Ascending aorta (tissue), 2 donors: Measurements from ENCODE around the gene SLC26A1. TPM values are rescaled to one million over a fixed set of nuclear protein-coding genes. Genes with fewer than 3 reads are reported as not detected.

Experiments used
- DNase-seq, 2 donors: peaks; one replicate each; pipeline ENCODE4 v3.0.0-alpha.2; 2019; ENCODE audit warnings: low spot score in 2 of 2
- H3K27ac ChIP-seq, 2 donors: fragments of 200-600 bp; sonication (generic); one replicate each; pipeline ENCODE4 v1.5.1; 2016 to 2017; ENCODE audit warnings: mild to moderate bottlenecking in 1 of 2
- H3K27me3 ChIP-seq: fragments of 200-600 bp; sonication (generic); one replicate; pipeline ENCODE4 v1.5.1; 2017
- H3K36me3 ChIP-seq, 2 donors: fragments of 200-600 bp; sonication (generic); one replicate each; pipeline ENCODE4 v1.5.1; 2016
- H3K4me1 ChIP-seq, 2 donors: fragments of 200-600 bp; sonication (generic); one replicate each; pipeline ENCODE4 v1.5.1; 2016 to 2017; ENCODE audit warnings: mild to moderate bottlenecking in 1 of 2
- H3K4me3 ChIP-seq, 2 donors: fragments of 200-600 bp; sonication (generic); one replicate each; pipeline ENCODE4 v1.5.1; 2016 to 2017; ENCODE audit warnings: mild to moderate bottlenecking in 1 of 2
- H3K9me3 ChIP-seq, 2 donors: fragments of 200-600 bp; sonication (generic); one replicate each; pipeline ENCODE4 v1.5.1; 2016
- intact Hi-C: fragments of 100-400 bp; cut with DNase I; formaldehyde crosslinking; loops from one replicate; pipeline ENCODE4 v1.15.1; 2023
- total RNA-seq: library from RNA; depleted of rRNA; stranded (reverse); fragments of >200 nt; gene quantifications from one replicate; pipeline ENCODE4 v1.1.0, GENCODE V29; 2016
- TF ChIP-seq, protein P1 (sequence below), 3 experiments: fragments of 200-600 bp in 2 of 3; fragments of 450-650 bp in 1 of 3; sonication (generic) in 2 of 3; IDR thresholded peaks; one replicate each; pipeline ENCODE4 v1.5.1; 2016 to 2019; ENCODE audit warnings: antibody characterized with exemption in 3 of 3, mild to moderate bottlenecking in 1 of 3, moderate library complexity in 1 of 3

The SLC26A1 gene
- total RNA-seq, 1 donor from 2014 or later: not detected

DNA sequence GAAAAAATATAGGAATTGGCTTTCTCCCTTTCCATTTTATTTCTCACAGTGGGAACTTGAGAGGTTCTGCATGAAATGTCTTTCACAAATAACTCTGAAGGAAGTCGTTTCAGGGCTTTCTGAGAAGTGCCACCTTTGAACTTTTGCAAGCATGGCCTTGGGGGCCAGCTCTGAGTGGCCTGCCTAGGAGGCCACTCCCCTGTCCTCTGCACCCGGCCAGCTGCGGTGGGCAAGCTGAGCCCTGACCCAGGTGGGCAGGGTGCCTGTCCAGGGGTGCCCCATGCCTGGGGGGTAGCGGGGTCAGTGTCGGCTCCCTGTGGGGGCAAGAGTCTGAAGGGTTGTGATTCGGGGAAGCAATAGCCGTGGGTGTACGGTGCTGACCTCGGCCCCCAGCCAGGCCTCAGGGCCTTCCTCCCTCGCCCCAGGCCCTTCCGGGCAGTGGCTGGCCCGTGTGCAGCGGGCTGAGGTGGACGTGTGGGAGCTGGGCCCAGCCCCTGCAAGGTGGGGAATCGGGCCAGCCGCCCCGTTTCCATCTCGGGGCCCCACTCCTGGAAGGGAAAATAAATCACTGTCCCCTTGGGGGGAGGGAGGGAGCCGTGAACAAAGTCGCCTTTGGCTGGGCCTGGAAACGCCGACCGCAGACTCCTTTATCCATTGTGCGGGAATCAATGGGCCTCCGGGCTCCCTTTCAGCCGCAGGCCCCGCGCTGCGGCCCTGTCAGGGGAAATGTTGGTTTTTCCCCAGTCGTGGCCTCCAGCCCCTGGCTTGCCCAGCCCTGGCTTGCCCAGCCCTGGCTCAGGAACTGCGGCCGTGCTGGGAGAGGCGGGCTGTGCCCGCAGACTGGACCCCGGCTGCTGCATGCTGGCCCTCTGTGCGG is 21.3 kb upstream of the SLC26A1 start:
- H3K27ac ChIP-seq: no peak overlapping the region

DNA sequence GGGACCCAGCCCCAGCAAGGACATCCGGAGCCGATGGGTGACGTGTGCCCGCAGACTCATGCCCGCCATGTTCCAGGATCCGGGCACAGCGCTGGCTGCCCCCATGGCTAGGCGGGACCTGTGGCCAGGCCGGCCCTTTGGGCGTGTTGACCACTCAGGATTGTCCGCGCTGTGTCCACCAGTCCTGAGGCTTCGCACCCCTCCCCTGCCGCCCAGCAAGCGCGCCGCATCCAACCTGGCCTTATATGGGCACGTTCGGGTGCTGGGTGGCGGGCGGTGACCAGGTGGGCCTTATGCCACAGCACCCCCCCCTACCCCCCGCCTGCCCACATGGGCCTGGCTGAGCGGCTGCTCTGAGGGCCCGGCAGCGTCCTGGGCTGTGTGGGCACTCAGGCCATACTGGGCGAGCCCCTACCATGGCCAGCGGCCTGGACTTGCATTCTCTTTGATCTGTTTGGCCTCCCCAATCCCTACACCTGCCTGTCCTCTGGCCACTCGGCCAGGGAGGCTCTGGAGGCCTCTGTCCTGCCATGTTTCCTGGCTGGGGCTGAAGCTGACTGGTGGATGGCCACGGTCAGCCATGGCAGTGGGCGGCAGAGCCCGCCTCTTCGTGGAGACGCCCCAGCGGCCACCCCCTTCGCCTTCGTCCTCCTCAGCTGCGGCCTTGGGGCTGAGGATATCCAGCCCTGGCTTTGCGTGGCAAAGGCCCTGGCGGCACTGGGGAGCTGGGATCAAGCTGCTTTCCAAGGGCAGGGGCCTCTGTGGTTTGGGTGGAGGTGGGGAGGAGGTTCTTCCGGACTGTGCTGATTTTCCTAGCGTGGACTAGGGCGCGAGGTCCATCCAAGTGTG is 20.2 kb upstream of the SLC26A1 start:
- H3K4me1 ChIP-seq: peaks cover 21 to 23% of the 10 kb centered on the region in 2 donors
- intact Hi-C loops: loop anchor here (5.0 kb wide), 1 partner anchor 234 kb away; the partner anchor contains the start of gene CTBP1

More for the DNA sequence above, 21.3 kb upstream of the SLC26A1 start:
- no peaks in the 10 kb centered on the region for H3K36me3 ChIP-seq
- H3K27me3 ChIP-seq: no peaks in the 10 kb centered on the region
- intact Hi-C loops: loop anchor here (5.0 kb wide), 1 partner anchor 233 kb away; the partner anchor contains the start of gene CTBP1
- H3K9me3 ChIP-seq: no peaks in the 10 kb centered on the region
- no peak for DNase-seq
- no peak overlapping the region for H3K4me3 ChIP-seq
- peaks cover 16 to 18% of the 10 kb centered on the region in 2 donors for H3K4me1 ChIP-seq
- TF ChIP-seq, protein P1, sequence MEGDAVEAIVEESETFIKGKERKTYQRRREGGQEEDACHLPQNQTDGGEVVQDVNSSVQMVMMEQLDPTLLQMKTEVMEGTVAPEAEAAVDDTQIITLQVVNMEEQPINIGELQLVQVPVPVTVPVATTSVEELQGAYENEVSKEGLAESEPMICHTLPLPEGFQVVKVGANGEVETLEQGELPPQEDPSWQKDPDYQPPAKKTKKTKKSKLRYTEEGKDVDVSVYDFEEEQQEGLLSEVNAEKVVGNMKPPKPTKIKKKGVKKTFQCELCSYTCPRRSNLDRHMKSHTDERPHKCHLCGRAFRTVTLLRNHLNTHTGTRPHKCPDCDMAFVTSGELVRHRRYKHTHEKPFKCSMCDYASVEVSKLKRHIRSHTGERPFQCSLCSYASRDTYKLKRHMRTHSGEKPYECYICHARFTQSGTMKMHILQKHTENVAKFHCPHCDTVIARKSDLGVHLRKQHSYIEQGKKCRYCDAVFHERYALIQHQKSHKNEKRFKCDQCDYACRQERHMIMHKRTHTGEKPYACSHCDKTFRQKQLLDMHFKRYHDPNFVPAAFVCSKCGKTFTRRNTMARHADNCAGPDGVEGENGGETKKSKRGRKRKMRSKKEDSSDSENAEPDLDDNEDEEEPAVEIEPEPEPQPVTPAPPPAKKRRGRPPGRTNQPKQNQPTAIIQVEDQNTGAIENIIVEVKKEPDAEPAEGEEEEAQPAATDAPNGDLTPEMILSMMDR (IDR thresholded peaks at IDR 0.05): no peak

DNA sequence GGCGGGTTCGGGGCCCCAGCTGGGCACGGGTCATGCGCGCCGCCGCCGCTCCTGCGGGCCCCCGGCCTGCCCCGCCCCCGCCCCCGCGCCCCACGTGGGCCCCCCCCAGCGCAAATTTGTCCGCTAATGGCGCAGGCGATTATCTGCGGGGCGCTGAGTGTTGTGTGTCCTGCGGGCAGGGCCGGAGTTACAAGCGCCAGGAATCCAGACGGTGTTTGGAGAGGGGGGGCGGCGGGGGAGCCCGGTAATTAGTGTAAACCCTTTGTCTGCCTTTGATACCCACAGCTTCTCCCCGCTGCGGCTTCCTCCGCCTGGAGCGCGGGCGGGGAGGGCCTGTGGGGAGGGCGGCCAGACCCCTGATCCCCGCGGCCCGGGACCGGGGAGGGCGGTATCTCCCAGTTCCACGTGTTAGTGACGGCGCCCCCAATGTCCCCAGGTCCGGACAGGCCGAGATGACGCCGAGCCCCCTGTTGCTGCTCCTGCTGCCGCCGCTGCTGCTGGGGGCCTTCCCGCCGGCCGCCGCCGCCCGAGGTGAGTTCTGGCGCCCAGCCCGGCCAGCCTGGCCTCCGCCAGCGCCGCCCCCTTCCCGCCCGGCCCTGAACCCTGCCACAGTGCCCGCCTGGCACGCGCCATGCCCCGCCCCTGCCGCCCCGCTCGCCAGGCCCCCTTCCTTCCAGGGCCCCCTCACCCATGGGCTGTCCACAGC is 19.0 kb upstream of the SLC26A1 start:
- TF ChIP-seq, protein P1 (IDR thresholded peaks at IDR 0.05): no peak
- Histone ChIP-seq H3K9me3 (no peaks in the 10 kb centered on the region), H3K4me3 (peak overlapping the region; percentile 72 to 87), H3K4me1 (peaks cover 21 to 23% of the 10 kb centered on the region in 2 donors), H3K36me3 (no peaks in the 10 kb centered on the region), H3K27me3 (no peaks in the 10 kb centered on the region), H3K27ac (peak overlapping the region in 1 of 2 donors; percentile 15)
- intact Hi-C loops: loop anchor here (5.0 kb wide), 1 partner anchor 235 kb away; the partner anchor contains the start of gene CTBP1
- DNase-seq: no peak

More for the DNA sequence above, 20.2 kb upstream of the SLC26A1 start:
- Histone ChIP-seq H3K27ac (no peak overlapping the region), H3K9me3 (no peaks in the 10 kb centered on the region), H3K4me3 (no peak overlapping the region), H3K36me3 (no peaks in the 10 kb centered on the region), H3K27me3 (no peaks in the 10 kb centered on the region)
- TF ChIP-seq, protein P1 (IDR thresholded peaks at IDR 0.05): no peak
- DNase-seq: no peak

DNA sequence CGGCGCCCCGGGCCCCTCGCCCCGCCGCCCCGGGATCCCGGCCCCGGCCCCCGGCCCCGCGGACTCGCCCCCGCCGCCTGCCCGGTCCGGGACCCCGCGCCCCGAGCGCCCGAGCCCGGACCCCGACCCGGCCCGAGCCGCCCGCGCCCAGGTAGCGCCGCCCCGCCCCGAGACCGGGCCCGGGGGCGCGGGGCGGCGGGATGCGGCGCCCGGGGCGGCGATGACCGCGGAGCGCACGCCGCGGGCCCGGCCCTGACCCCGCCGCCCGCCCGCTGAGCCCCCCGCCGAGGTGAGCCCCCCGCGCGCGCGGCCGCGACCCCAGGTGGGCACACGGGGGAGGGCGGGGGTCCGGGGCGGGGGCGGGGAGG is 18.4 kb upstream of the SLC26A1 start:
- Histone ChIP-seq H3K27ac (no peak overlapping the region), H3K4me3 (peak overlapping the region; percentile 72 to 89), H3K36me3 (no peaks in the 10 kb centered on the region), H3K9me3 (no peaks in the 10 kb centered on the region), H3K27me3 (no peaks in the 10 kb centered on the region), H3K4me1 (peaks cover 21 to 23% of the 10 kb centered on the region in 2 donors)
- DNase-seq: no peak
- TF ChIP-seq, protein P1 (IDR thresholded peaks at IDR 0.05): no peak
- intact Hi-C loops: loop anchor here (5.0 kb wide), 1 partner anchor 236 kb away; the partner anchor contains the start of gene CTBP1
